PC-9 (cell line): ENCODE results near the gene MAU2. TPM values are rescaled to one million over a fixed set of nuclear protein-coding genes. Genes with fewer than 3 reads are reported as not detected.
A peak's percentile ranks its signal among the peaks of the same experiment; 100 is the strongest.

ENCODE experiments used
- BruUV-seq: library from RNA; stranded (reverse); fragments of 400-500 nt; replicated peaks from 2 replicates; lab custom pipeline; 2021; lab: Mats Ljungman, UMichigan
- CTCF ChIA-PET: fragments of 300-600 bp; sonication (Branson Sonifier 250); formaldehyde crosslinking; loops from one replicate; lab custom pipeline; 2022; ENCODE audit warnings: antibody characterized with exemption; lab: Charles Lee
- POLR2A ChIA-PET: fragments of 300-600 bp; sonication (Branson Sonifier 250); formaldehyde crosslinking; loops from one replicate; lab custom pipeline; 2022; ENCODE audit warnings: antibody characterized with exemption; ENCODE audit not compliant: unreplicated experiment; lab: Charles Lee
- DNase-seq, 2 experiments: peaks; one replicate each; pipeline versions ENCODE4 v3.0.0 to v3.0.0-alpha.2; 2015 to 2022; ENCODE audit warnings: mixed read lengths in 1 of 2
- H2AFZ ChIP-seq: fragments of 200-600 bp; sonication (generic); 2 replicates; pipeline ENCODE4 v1.8.1; 2017; ENCODE audit warnings: antibody characterized with exemption
- H3F3A ChIP-seq: fragments of 200-600 bp; sonication (generic); 2 replicates; pipeline ENCODE4 v1.8.1; 2017; ENCODE audit warnings: antibody characterized with exemption, mild to moderate bottlenecking, low read depth; ENCODE audit not compliant: insufficient read depth
- H3K27ac ChIP-seq: fragments of 200-600 bp; sonication (generic); 2 replicates; pipeline ENCODE4 v1.6.1; 2016; ENCODE audit warnings: mixed run types
- H3K27me3 ChIP-seq: fragments of 200-600 bp; sonication (generic); 2 replicates; pipeline ENCODE4 v1.6.1; 2016; ENCODE audit warnings: low read depth, mixed run types; ENCODE audit not compliant: insufficient read depth
- H3K36me3 ChIP-seq: fragments of 200-600 bp; sonication (generic); 2 replicates; pipeline ENCODE4 v1.6.1; 2016; ENCODE audit warnings: low read depth, mixed run types
- H3K4me1 ChIP-seq: fragments of 200-600 bp; sonication (generic); replicated peaks from 2 replicates; pipeline ENCODE4 v1.6.1; 2016; ENCODE audit warnings: mixed run types; ENCODE audit not compliant: insufficient read depth
- H3K4me2 ChIP-seq: fragments of 200-600 bp; sonication (generic); 2 replicates; pipeline ENCODE4 v1.6.1; 2017; ENCODE audit warnings: mixed run types
- H3K4me3 ChIP-seq: fragments of 200-600 bp; sonication (generic); 2 replicates; pipeline ENCODE4 v1.6.1; 2016; ENCODE audit warnings: mixed run types
- H3K79me2 ChIP-seq: fragments of 200-600 bp; sonication (generic); 2 replicates; pipeline ENCODE4 v1.6.1; 2017; ENCODE audit warnings: low read depth, mixed run types
- H3K9me2 ChIP-seq: fragments of 200-600 bp; sonication (generic); 2 replicates; pipeline ENCODE4 v1.8.1; 2017; ENCODE audit warnings: mild to moderate bottlenecking; ENCODE audit not compliant: insufficient read depth
- H3K9me3 ChIP-seq: fragments of 200-600 bp; sonication (generic); 2 replicates; pipeline ENCODE4 v1.8.1; 2016; ENCODE audit warnings: low read depth; ENCODE audit not compliant: insufficient read depth
- H4K20me1 ChIP-seq: fragments of 200-600 bp; sonication (generic); 2 replicates; pipeline ENCODE4 v1.8.1; 2017; ENCODE audit not compliant: insufficient read depth
- EZH2 ChIP-seq: fragments of 200-600 bp; sonication (generic); IDR thresholded peaks from 2 replicates; pipeline ENCODE4 v1.8.0; 2017; ENCODE audit warnings: antibody characterized with exemption, low read depth
- intact Hi-C: fragments of 100-400 bp; cut with micrococcal nuclease; formaldehyde crosslinking; loops from one replicate; pipeline ENCODE4 v1.10.0; 2022; ENCODE audit not compliant: unreplicated experiment
- total RNA-seq: library from RNA; stranded (reverse); gene quantifications from 2 replicates; pipeline ENCODE4 v1.2.3, GENCODE V29; 2021
- TF ChIP-seq, protein P1 (sequence below): fragments of 200-600 bp; sonication (generic); conservative IDR thresholded peaks from 2 replicates; pipeline ENCODE4 v1.6.1; 2017; ENCODE audit warnings: mixed run types, antibody characterized with exemption, mild to moderate bottlenecking, moderate library complexity

MAU2 gene
- total RNA-seq, 1 experiment from 2014 or later: 46.1 TPM

DNA sequence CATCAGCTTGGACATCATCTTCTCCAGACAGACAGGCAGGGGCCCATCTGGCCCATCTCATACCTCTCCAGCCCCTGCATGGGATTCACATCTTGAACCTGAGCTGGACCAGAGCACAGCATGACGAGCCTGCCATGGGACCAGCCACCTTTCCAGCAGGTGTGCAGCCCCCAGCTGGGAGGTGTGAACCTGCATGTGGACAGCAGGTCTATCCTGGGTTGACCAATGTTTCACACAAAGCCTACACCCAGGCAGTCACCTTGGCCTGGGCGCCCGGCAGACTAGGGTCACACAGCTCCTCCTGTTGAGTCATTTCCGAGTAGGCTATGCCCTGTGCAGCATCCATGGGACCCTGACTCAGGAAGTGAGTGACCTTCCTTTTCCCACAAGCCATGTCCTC, 41.4 kb downstream of the MAU2 start:
- no peaks in the 10 kb centered on the region for H3K79me2 ChIP-seq
- H4K20me1 ChIP-seq: no peaks in the 10 kb centered on the region
- TF ChIP-seq, protein P1, sequence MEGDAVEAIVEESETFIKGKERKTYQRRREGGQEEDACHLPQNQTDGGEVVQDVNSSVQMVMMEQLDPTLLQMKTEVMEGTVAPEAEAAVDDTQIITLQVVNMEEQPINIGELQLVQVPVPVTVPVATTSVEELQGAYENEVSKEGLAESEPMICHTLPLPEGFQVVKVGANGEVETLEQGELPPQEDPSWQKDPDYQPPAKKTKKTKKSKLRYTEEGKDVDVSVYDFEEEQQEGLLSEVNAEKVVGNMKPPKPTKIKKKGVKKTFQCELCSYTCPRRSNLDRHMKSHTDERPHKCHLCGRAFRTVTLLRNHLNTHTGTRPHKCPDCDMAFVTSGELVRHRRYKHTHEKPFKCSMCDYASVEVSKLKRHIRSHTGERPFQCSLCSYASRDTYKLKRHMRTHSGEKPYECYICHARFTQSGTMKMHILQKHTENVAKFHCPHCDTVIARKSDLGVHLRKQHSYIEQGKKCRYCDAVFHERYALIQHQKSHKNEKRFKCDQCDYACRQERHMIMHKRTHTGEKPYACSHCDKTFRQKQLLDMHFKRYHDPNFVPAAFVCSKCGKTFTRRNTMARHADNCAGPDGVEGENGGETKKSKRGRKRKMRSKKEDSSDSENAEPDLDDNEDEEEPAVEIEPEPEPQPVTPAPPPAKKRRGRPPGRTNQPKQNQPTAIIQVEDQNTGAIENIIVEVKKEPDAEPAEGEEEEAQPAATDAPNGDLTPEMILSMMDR: no peak
- no peak for TF ChIP-seq EZH2
- no TSS peak for BruUV-seq
- ChIA-PET CTCF (interaction anchor here (0.8 kb wide), 1 partner anchor 48 kb away, joined by 3 read pairs; no protein-coding TSS in a partner anchor), POLR2A (no interaction called here)
- no peaks in the 10 kb centered on the region for H3K36me3 ChIP-seq
- no peaks in the 10 kb centered on the region for H3K9me3 ChIP-seq
- no peak overlapping the region for H3K4me3 ChIP-seq
- peaks cover 39% of the 10 kb centered on the region; the same call in 1 of the 2 replicates for H3F3A ChIP-seq
- H3K27me3 ChIP-seq: no peaks in the 10 kb centered on the region
- peaks cover 16% of the 10 kb centered on the region for H3K4me1 ChIP-seq
- no peak overlapping the region for H3K4me2 ChIP-seq
- H3K9me2 ChIP-seq: no peaks in the 10 kb centered on the region
- intact Hi-C loops: no loop called here
- no peak overlapping the region for H2AFZ ChIP-seq
- DNase-seq: no peak
- no peak overlapping the region for H3K27ac ChIP-seq

DNA sequence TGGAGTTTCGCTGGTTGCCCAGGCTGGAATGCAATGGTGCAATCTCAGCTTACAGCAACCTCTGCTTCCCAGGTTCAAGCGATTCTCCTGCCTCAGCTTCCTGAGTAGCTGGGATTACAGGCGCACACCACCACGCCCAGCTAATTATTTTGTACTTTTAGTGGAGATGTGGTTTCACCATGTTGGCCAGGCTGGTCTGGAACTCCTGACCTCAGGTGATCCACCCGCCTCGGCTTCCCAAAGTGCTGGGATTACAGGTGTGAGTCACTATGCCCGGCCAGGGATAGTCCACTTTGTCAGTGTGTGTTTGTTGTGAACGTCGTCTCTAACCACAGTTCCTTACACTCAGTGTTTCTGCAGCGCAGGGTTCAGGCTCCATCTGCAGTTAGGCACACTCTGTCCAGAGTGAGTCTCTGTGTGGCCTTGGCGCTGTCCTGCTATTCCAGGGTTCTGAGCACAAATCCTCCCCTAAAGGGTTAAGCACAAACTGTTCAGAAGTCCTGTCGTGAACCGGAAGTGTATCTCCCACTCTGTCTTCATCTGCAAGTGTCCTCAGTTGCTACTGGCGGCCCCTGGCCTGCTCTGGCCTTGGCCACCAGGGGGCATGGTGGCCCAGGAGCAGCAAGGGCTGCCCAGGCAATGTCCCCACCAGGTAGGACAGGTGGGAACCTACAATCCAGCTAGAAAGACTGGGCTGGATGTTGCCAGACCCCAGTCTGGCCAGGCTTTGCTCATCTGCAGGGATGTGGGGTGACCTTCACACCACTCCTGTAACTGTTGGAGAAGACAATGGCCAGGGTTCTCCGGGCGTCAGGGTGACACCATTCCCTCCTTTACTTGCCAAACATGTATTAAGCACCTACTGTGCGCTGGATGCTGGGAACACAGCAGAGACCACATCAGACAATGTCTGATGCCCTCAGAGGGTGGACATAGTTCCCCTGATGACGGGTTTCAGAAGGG, 46.1 kb downstream of the MAU2 start:
- no peak overlapping the region for H3K27ac ChIP-seq
- H3K4me2 ChIP-seq: peak overlapping the region; percentile 57
- H3K9me3 ChIP-seq: no peaks in the 10 kb centered on the region
- H3K4me1 ChIP-seq: peaks cover 30% of the 10 kb centered on the region
- ChIA-PET POLR2A (interaction anchor here (0.6 kb wide), 1 partner anchor 11 kb away, joined by 34 read pairs; no protein-coding TSS in a partner anchor), CTCF (interaction anchor here (0.6 to 1.2 kb wide), 6 partner anchors 15 to 238 kb away, joined by 3 to 15 read pairs (median 4); no protein-coding TSS in a partner anchor)
- H3K9me2 ChIP-seq: no peaks in the 10 kb centered on the region
- no TSS peak for BruUV-seq
- intact Hi-C loops: loop anchor here (1.0 kb wide), 2 partner anchors 19 to 124 kb away; no protein-coding TSS in a partner anchor
- peaks cover 17% of the 10 kb centered on the region; the same call in 1 of the 2 replicates for H3F3A ChIP-seq
- TF ChIP-seq EZH2: no peak
- TF ChIP-seq, protein P1: peak; percentile 98
- peak overlapping the region; percentile 74 for H2AFZ ChIP-seq
- no peaks in the 10 kb centered on the region for H3K27me3 ChIP-seq
- peak; percentile 85 to 89 for DNase-seq
- no peak overlapping the region; the same call in 1 of the 2 replicates for H3K4me3 ChIP-seq
- H4K20me1 ChIP-seq: no peaks in the 10 kb centered on the region
- H3K79me2 ChIP-seq: no peaks in the 10 kb centered on the region
- no peaks in the 10 kb centered on the region for H3K36me3 ChIP-seq

DNA sequence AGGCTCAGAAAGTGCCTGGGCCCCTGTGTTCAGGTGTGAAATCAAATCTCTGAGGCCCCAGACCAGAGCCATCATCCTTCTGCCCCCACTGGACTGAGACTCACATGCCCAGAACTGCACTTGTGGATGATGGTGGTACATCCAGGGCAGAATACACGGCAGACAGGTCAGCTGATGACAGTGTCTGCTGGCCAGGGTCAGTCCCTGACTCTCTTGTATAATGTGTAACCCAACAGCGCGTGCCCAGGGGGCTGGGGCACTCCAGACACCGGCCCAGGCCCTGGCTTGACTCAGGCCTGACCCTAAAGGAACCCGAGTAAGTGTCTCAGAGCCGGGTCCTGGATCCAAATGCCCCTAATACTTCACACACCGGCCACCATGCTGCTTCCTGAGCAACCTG, 47.5 kb downstream of the MAU2 start:
- Histone ChIP-seq H3F3A (peaks cover 26% of the 10 kb centered on the region; the same call in 1 of the 2 replicates), H3K4me3 (no peak overlapping the region), H3K9me2 (no peaks in the 10 kb centered on the region), H3K27ac (no peak overlapping the region), H3K36me3 (no peaks in the 10 kb centered on the region), H3K9me3 (no peaks in the 10 kb centered on the region), H3K27me3 (no peaks in the 10 kb centered on the region), H3K4me2 (no peak overlapping the region), H2AFZ (no peak overlapping the region), H3K4me1 (peaks cover 39% of the 10 kb centered on the region), H4K20me1 (no peaks in the 10 kb centered on the region), H3K79me2 (no peaks in the 10 kb centered on the region)
- CTCF ChIA-PET: interaction anchor here (1.2 kb wide), 1 partner anchor 122 kb away, joined by 7 read pairs; no protein-coding TSS in a partner anchor
- BruUV-seq: no TSS peak
- POLR2A ChIA-PET: no interaction called here
- TF ChIP-seq EZH2: no peak
- TF ChIP-seq, protein P1: no peak
- no peak for DNase-seq
- intact Hi-C loops: no loop called here
